ENCODE results near the gene SRRM4.

DNA sequence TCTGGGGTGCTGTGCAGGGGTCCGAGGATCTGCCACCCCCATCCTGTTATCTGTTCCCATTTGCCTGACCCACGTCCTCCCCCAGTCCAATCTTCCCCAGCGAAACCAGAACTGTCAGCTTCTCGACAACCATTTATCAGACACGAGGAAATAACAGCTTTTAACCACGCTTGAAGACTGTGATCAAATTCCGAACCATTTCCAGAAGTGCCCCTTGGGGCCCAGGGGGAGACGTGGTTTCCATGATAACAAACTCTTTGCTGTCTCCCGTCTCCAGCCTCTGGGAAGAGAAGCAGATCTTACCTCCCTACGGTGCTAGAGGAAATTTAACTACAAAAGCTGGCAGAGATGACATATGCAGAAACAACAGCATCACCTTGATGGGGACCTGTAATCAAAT lies 35.1 kb upstream of the SRRM4 start:
- TF ChIP-seq, protein P1, sequence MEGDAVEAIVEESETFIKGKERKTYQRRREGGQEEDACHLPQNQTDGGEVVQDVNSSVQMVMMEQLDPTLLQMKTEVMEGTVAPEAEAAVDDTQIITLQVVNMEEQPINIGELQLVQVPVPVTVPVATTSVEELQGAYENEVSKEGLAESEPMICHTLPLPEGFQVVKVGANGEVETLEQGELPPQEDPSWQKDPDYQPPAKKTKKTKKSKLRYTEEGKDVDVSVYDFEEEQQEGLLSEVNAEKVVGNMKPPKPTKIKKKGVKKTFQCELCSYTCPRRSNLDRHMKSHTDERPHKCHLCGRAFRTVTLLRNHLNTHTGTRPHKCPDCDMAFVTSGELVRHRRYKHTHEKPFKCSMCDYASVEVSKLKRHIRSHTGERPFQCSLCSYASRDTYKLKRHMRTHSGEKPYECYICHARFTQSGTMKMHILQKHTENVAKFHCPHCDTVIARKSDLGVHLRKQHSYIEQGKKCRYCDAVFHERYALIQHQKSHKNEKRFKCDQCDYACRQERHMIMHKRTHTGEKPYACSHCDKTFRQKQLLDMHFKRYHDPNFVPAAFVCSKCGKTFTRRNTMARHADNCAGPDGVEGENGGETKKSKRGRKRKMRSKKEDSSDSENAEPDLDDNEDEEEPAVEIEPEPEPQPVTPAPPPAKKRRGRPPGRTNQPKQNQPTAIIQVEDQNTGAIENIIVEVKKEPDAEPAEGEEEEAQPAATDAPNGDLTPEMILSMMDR (IDR thresholded peaks at IDR 0.05 in 8 of 11, conservative IDR thresholded peaks at IDR 0.05 in 3 of 11): no peak
- TF ChIP-seq POLR2AphosphoS5 (IDR thresholded peaks at IDR 0.05): no peak
- TF ChIP-seq POLR2A (IDR thresholded peaks at IDR 0.05): no peak
